Gastrocnemius medialis (tissue), 4 donors: Measurements from ENCODE around the gene TDO2.

ENCODE experiments used
- CTCF ChIP-seq, 5 experiments: fragments of 450-650 bp in 3 of 5; fragments of 200-600 bp in 2 of 5; sonication (generic) in 2 of 5; IDR thresholded peaks in 4 of 5; conservative IDR thresholded peaks in 1 of 5; 1 replicate in 4 of 5; 2 replicates in 1 of 5; pipeline ENCODE4 v1.5.1; 2016 to 2019; ENCODE audit warnings: antibody characterized with exemption in 5 of 5, mild to moderate bottlenecking in 3 of 5, moderate library complexity in 3 of 5
- POLR2A ChIP-seq, 2 donors: fragments of 450-650 bp; IDR thresholded peaks; one replicate each; pipeline ENCODE4 v1.6.1; 2017; ENCODE audit warnings: antibody characterized with exemption in 2 of 2, mild to moderate bottlenecking in 2 of 2, moderate library complexity in 2 of 2

- TF ChIP-seq CTCF (IDR thresholded peaks at IDR 0.05 in 4 of 5, conservative IDR thresholded peaks at IDR 0.05 in 1 of 5) (no peak), POLR2A (IDR thresholded peaks at IDR 0.05) (no peak)
Measured at GRCh38 chr4:155901013-155901412, 2.5 kb upstream of the TDO2 start.
